OCI-LY7 (cell line): ENCODE data around the gene BCAP29.

Experiments
- EZH2phosphoT487 ChIP-seq: fragments of 200-600 bp; sonication (generic); IDR thresholded peaks from 2 replicates; pipeline ENCODE4 v1.6.1; 2018; ENCODE audit warnings: low read depth, borderline replicate concordance, mild to moderate bottlenecking, mixed run types, antibody characterized with exemption, low read length, moderate library complexity, mixed read lengths
- TF ChIP-seq, protein P1 (sequence below): fragments of 200-600 bp; sonication (generic); conservative IDR thresholded peaks from 2 replicates; pipeline ENCODE4 v1.5.1; 2014; ENCODE audit warnings: mild to moderate bottlenecking, antibody characterized with exemption, low read length, moderate library complexity, mixed read lengths

DNA sequence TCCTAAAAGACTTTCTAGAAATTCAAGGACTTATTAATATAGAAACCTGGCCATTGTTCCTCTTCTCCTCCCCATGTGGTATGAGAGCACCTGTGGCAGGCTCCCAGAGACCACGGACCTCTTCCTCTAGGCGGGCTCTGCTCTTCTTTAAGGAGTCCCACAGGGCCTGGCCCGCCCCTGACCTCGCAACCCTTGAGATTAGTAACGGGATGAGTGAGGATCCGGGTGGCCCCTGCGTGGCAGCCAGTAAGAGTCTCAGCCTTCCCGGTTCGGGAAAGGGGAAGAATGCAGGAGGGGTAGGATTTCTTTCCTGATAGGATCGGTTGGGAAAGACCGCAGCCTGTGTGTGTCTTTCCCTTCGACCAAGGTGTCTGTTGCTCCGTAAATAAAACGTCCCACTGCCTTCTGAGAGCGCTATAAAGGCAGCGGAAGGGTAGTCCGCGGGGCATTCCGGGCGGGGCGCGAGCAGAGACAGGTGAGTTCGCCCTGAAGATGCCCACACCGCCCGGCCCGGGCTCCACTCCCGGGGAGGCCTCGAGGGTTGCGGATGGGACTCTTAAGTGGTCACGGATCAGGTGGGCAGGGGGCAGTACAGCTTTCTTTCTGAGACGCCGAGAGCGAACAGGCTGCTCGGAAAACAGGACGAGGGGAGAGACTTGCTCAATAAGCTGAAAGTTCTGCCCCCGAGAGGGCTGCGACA is 80.5 kb downstream of the BCAP29 start, which contains the start of gene SLC26A4:
- TF ChIP-seq, protein P1, sequence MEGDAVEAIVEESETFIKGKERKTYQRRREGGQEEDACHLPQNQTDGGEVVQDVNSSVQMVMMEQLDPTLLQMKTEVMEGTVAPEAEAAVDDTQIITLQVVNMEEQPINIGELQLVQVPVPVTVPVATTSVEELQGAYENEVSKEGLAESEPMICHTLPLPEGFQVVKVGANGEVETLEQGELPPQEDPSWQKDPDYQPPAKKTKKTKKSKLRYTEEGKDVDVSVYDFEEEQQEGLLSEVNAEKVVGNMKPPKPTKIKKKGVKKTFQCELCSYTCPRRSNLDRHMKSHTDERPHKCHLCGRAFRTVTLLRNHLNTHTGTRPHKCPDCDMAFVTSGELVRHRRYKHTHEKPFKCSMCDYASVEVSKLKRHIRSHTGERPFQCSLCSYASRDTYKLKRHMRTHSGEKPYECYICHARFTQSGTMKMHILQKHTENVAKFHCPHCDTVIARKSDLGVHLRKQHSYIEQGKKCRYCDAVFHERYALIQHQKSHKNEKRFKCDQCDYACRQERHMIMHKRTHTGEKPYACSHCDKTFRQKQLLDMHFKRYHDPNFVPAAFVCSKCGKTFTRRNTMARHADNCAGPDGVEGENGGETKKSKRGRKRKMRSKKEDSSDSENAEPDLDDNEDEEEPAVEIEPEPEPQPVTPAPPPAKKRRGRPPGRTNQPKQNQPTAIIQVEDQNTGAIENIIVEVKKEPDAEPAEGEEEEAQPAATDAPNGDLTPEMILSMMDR, result no peak
- no peak for TF ChIP-seq EZH2phosphoT487
